IMR-90 (cell line): ENCODE data around the gene CNOT6. TPM values are rescaled to one million over a fixed set of nuclear protein-coding genes. Genes with fewer than 3 reads are reported as not detected.

Experiments
- ATAC-seq: fragments of 200-7000 bp; cut with Tn5 transposase; 2 replicates; pipeline ENCODE4 v1.9.1; 2020; ENCODE audit warnings: low read depth, mild to moderate bottlenecking, moderate library complexity
- BruUV-seq: library from RNA; stranded (reverse); fragments of 400-500 nt; replicated peaks from 2 replicates; lab custom pipeline; 2021; lab: Mats Ljungman, UMichigan
- CTCF ChIA-PET: fragments of 300-600 bp; formaldehyde crosslinking; extraction: SDS; loops from one replicate; lab custom pipeline; 2021; ENCODE audit warnings: antibody characterized with exemption; lab: Yijun Ruan, JAX
- POLR2A ChIA-PET: fragments of 300-600 bp; sonication (Branson Sonifier 250); formaldehyde crosslinking; loops from one replicate; lab custom pipeline; 2022; ENCODE audit warnings: antibody characterized with exemption; ENCODE audit not compliant: unreplicated experiment; lab: Charles Lee
- DNase-seq: peaks from one replicate; pipeline ENCODE4 v3.0.0; 2013
- H2AFZ ChIP-seq: replicated peaks from 2 replicates; pipeline ENCODE3; 2013; ENCODE audit warnings: low read length, mild to moderate bottlenecking; ENCODE audit not compliant: poor library complexity
- H2AK5ac ChIP-seq: 2 replicates; pipeline ENCODE4 v1.6.1; 2013; ENCODE audit warnings: low read depth, low read length, inconsistent platforms
- H2AK9ac ChIP-seq: replicated peaks from 2 replicates; pipeline ENCODE3; 2013; ENCODE audit warnings: mild to moderate bottlenecking, low read depth, low read length, moderate library complexity; ENCODE audit not compliant: poor library complexity
- H2BK120ac ChIP-seq: 2 replicates; pipeline ENCODE4 v1.6.1; 2013; ENCODE audit warnings: low read depth, low read length, inconsistent platforms
- H2BK15ac ChIP-seq: 3 replicates; pipeline ENCODE4 v1.6.1; 2013; ENCODE audit warnings: low read depth, low read length, inconsistent platforms
- H2BK20ac ChIP-seq: 2 replicates; pipeline ENCODE4 v1.6.1; 2013; ENCODE audit warnings: low read depth, mild to moderate bottlenecking, inconsistent platforms, low read length, moderate library complexity
- H2BK5ac ChIP-seq: 2 replicates; pipeline ENCODE4 v1.6.1; 2013; ENCODE audit warnings: mild to moderate bottlenecking, low read depth, low read length, inconsistent platforms; ENCODE audit not compliant: poor library complexity, severe bottlenecking
- H3K14ac ChIP-seq: replicated peaks from 2 replicates; pipeline ENCODE4 v1.6.1; 2013; ENCODE audit warnings: low read depth, low read length, inconsistent platforms
- H3K18ac ChIP-seq: 2 replicates; pipeline ENCODE4 v1.6.1; 2013; ENCODE audit warnings: low read depth, low read length, control low read depth
- H3K23ac ChIP-seq: 2 replicates; pipeline ENCODE4 v1.6.1; 2013; ENCODE audit warnings: low read depth, low read length, inconsistent platforms
- H3K27ac ChIP-seq: 2 replicates; pipeline ENCODE4 v1.5.1; 2013; ENCODE audit warnings: mild to moderate bottlenecking, control low read depth, low read length; ENCODE audit not compliant: insufficient read depth
- H3K27me3 ChIP-seq: 2 replicates; pipeline ENCODE4 v1.6.1; 2013; ENCODE audit warnings: low read length; ENCODE audit not compliant: control insufficient read depth, insufficient read depth
- H3K36me3 ChIP-seq: 2 replicates; pipeline ENCODE4 v1.6.1; 2013; ENCODE audit warnings: low read length, mixed read lengths; ENCODE audit not compliant: control insufficient read depth, insufficient read depth
- H3K4ac ChIP-seq: 2 replicates; pipeline ENCODE4 v1.6.1; 2013; ENCODE audit warnings: low read depth, low read length, inconsistent platforms
- H3K4me1 ChIP-seq: 2 replicates; pipeline ENCODE4 v1.6.1; 2013; ENCODE audit warnings: low read length, mixed read lengths; ENCODE audit not compliant: control insufficient read depth, insufficient read depth
- H3K4me2 ChIP-seq: 2 replicates; pipeline ENCODE4 v1.6.1; 2013; ENCODE audit warnings: low read depth, mild to moderate bottlenecking, control low read depth, low read length, moderate library complexity
- H3K4me3 ChIP-seq: 2 replicates; pipeline ENCODE4 v1.5.1; 2013; ENCODE audit warnings: low read depth, mild to moderate bottlenecking, control low read depth, low read length, moderate library complexity; ENCODE audit not compliant: insufficient read depth
- H3K56ac ChIP-seq: 2 replicates; pipeline ENCODE4 v1.6.1; 2013; ENCODE audit warnings: low read length, inconsistent platforms; ENCODE audit not compliant: insufficient read depth; ENCODE audit errors: extremely low read depth
- H3K79me1 ChIP-seq, 2 experiments: 2 replicates each; pipeline ENCODE4 v1.6.1; 2013; ENCODE audit warnings: low read length in 2 of 2, inconsistent platforms in 1 of 2, low read depth in 1 of 2
- H3K9ac ChIP-seq: 2 replicates; pipeline ENCODE4 v1.6.1; 2013; ENCODE audit warnings: low read depth, low read length, control low read depth
- H3K9me1 ChIP-seq: 2 replicates; pipeline ENCODE4 v1.6.1; 2013; ENCODE audit warnings: low read length, inconsistent platforms; ENCODE audit not compliant: insufficient read depth
- H3K9me3 ChIP-seq: 2 replicates; pipeline ENCODE4 v1.6.1; 2013; ENCODE audit warnings: low read length; ENCODE audit not compliant: control insufficient read depth, insufficient read depth
- H4K20me1 ChIP-seq: 2 replicates; pipeline ENCODE4 v1.6.1; 2013; ENCODE audit warnings: low read length, inconsistent platforms; ENCODE audit not compliant: insufficient read depth
- H4K5ac ChIP-seq: 2 replicates; pipeline ENCODE4 v1.6.1; 2013; ENCODE audit warnings: mild to moderate bottlenecking, low read depth, low read length, control low read depth
- H4K8ac ChIP-seq, 2 experiments: 2 replicates each; pipeline ENCODE4 v1.6.1; 2013; ENCODE audit warnings: low read depth in 2 of 2, low read length in 2 of 2, control low read depth in 1 of 2, inconsistent platforms in 1 of 2
- H4K91ac ChIP-seq: 2 replicates; pipeline ENCODE4 v1.6.1; 2013; ENCODE audit warnings: low read depth, low read length, inconsistent platforms; ENCODE audit not compliant: insufficient read depth
- BHLHE40 ChIP-seq: fragments of 150-350 bp; IDR thresholded peaks from 2 replicates; pipeline ENCODE4 v1.6.1; 2016; ENCODE audit warnings: mild to moderate bottlenecking, low read depth, low read length
- CHD1 ChIP-seq: IDR thresholded peaks from 2 replicates; pipeline ENCODE4 v1.6.1; 2012; ENCODE audit warnings: low read depth, low read length, improper control_type of control experiment
- ELK1 ChIP-seq: fragments of 150-350 bp; IDR thresholded peaks from 2 replicates; pipeline ENCODE4 v1.6.1; 2016; ENCODE audit warnings: low read depth, mild to moderate bottlenecking, low read length, moderate library complexity, borderline replicate concordance
- FOS ChIP-seq: fragments of 150-350 bp; IDR thresholded peaks from 2 replicates; pipeline ENCODE4 v1.6.1; 2016; ENCODE audit warnings: low read depth, low read length
- MAFK ChIP-seq: IDR thresholded peaks from 2 replicates; pipeline ENCODE4 v1.6.1; 2012; ENCODE audit warnings: low read depth, low read length, improper control_type of control experiment
- MAZ ChIP-seq: IDR thresholded peaks from 2 replicates; pipeline ENCODE4 v1.6.1; 2012; ENCODE audit warnings: low read depth, mild to moderate bottlenecking, low read length, improper control_type of control experiment, moderate library complexity, borderline replicate concordance
- MXI1 ChIP-seq: IDR thresholded peaks from 2 replicates; pipeline ENCODE4 v1.6.1; 2012; ENCODE audit warnings: low read depth, mild to moderate bottlenecking, low read length, moderate library complexity, borderline replicate concordance
- NFE2L2 ChIP-seq: fragments of 150-350 bp; IDR thresholded peaks from 2 replicates; pipeline ENCODE4 v1.6.1; 2016; ENCODE audit warnings: low read depth, mild to moderate bottlenecking, low read length
- POLR2A ChIP-seq: IDR thresholded peaks from 2 replicates; pipeline ENCODE4 v1.6.1; 2012; ENCODE audit warnings: mild to moderate bottlenecking, low read depth, low read length
- RAD21 ChIP-seq: IDR thresholded peaks from 2 replicates; pipeline ENCODE4 v1.6.1; 2012; ENCODE audit warnings: low read length, improper control_type of control experiment
- RCOR1 ChIP-seq: IDR thresholded peaks from 2 replicates; pipeline ENCODE4 v1.6.1; 2012; ENCODE audit warnings: mild to moderate bottlenecking, low read length, improper control_type of control experiment; ENCODE audit not compliant: insufficient replicate concordance
- RFX5 ChIP-seq: IDR thresholded peaks from 2 replicates; pipeline ENCODE4 v1.8.0; 2012; ENCODE audit warnings: low read depth, mild to moderate bottlenecking, low read length, moderate library complexity
- SMC3 ChIP-seq: fragments of 150-350 bp; IDR thresholded peaks from 2 replicates; pipeline ENCODE4 v1.6.1; 2016; ENCODE audit warnings: low read depth, mild to moderate bottlenecking, antibody characterized with exemption, low read length, moderate library complexity
- USF2 ChIP-seq: fragments of 150-350 bp; IDR thresholded peaks from 2 replicates; pipeline ENCODE4 v1.6.1; 2017; ENCODE audit warnings: mild to moderate bottlenecking, antibody characterized with exemption, low read length, low read depth
- WGBS, 2 experiments: methylation state at CpG; one replicate each; pipeline versions ENCODE4 v1.1.5 to v1.1.7; 2013; ENCODE audit warnings: missing lambda C conversion rate in 2 of 2; ENCODE audit not compliant: insufficient read length in 1 of 2; ENCODE audit errors: extremely low coverage in 2 of 2; 5-methylcytosine and 5-hydroxymethylcytosine counted together
- dilution Hi-C: fragments of 300-500 bp; cut with HindIII; formaldehyde crosslinking; loops from one replicate; pipeline ENCODE4 v1.14.3; 2018; ENCODE audit warnings: low sequenced_read_pairs; ENCODE audit not compliant: unreplicated experiment
- in situ Hi-C: fragments of 300-500 bp; cut with MboI; formaldehyde crosslinking; loops from 3 replicates; pipeline ENCODE4 v1.14.3; 2019; ENCODE audit warnings: low sequenced_read_pairs, inconsistent platforms, mixed read lengths
- intact Hi-C: fragments of 100-400 bp; cut with micrococcal nuclease; formaldehyde crosslinking; loops from 2 replicates; pipeline ENCODE4 v1.10.0; 2022
- polyA plus RNA-seq, 3 experiments: library from polyadenylated mRNA; depleted of rRNA; stranded (reverse); fragments of >200 nt; gene quantifications; 2 replicates each; pipeline ENCODE4 v1.2.3, GENCODE V29; 2012; ENCODE audit warnings: low replicate concordance in 1 of 3
- total RNA-seq: library from RNA; depleted of rRNA; stranded (reverse); fragments of >200 nt; gene quantifications from 2 replicates; pipeline ENCODE4 v1.2.3, GENCODE V29; 2012

CNOT6 gene
- total and polyA plus RNA-seq, 2 of the 4 experiments (the other 2 are of a cell fraction): 9.7 to 10.8 TPM

DNA sequence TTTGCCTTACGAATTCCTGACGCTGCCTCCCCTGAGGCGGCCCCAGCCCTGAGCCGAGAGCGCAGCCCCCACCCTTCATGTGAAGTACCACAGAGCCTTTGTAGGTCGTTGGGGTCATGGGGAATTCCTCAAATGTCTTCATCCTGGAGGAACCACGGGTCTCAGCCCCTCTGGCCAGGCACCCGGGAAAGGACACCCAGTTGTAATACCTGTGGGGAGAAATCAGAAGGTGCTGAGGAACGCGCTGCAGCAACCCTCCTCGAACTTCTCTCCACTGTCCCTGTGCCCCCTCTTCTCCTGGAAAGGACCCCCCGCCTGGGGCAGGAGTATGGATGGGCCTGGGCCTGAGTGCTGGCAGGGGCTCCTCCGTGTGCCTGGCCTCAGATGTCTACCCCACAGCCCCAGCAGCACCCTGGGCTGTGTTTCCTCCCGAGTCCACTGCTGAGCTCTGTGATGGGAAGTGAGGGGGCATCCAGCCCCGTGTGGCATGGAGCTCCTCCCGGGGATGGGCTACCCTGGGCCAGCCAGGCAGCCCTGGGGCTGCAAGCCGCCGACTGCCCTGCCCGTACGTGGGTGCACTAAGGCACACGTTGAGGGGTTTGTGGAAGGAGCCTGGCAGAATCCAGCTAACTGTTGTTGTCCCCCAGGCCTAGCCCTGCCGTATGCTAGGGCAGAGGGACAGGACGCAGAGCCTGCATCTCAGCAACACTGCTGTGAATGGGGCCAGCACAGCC is 115.8 kb downstream of the CNOT6 start (continued):
- no peak for TF ChIP-seq MAFK

GRCh38 chr5:180611140-180611850 is 117.1 kb downstream of the CNOT6 start:
- Histone ChIP-seq H3K9ac (no peak overlapping the region), H3K4ac (no peak overlapping the region), H3K36me3 (no peaks in the 10 kb centered on the region), H3K27me3 (peaks cover 1% of the 10 kb centered on the region; the same call in 1 of the 2 replicates), H2BK15ac (no peak overlapping the region), H3K18ac (no peak overlapping the region), H2BK20ac (no peak overlapping the region), H2AK9ac (no peak overlapping the region), H4K5ac (no peak overlapping the region), H3K56ac (no peak overlapping the region), H2AFZ (no peak overlapping the region), H4K91ac (no peak overlapping the region), H3K4me1 (no peaks in the 10 kb centered on the region), H3K79me1 (no peaks in the 10 kb centered on the region), H4K20me1 (no peaks in the 10 kb centered on the region), H3K4me2 (no peak overlapping the region), H3K9me1 (no peaks in the 10 kb centered on the region), H2BK120ac (no peak overlapping the region), H3K9me3 (no peaks in the 10 kb centered on the region), H4K8ac (no peak overlapping the region), H2BK5ac (no peak overlapping the region), H2AK5ac (no peak overlapping the region), H3K23ac (no peak overlapping the region), H3K14ac (no peak overlapping the region), H3K4me3 (no peak overlapping the region), H3K27ac (no peak overlapping the region)
- CTCF ChIA-PET: no interaction called here
- DNase-seq (no peak), ATAC-seq (peak; percentile 17; the same call in 1 of the 2 replicates)
- dilution Hi-C loops (no loop called here), in situ Hi-C loops (no loop called here), intact Hi-C loops (no loop called here)
- POLR2A ChIA-PET: no interaction called here
- BruUV-seq: no TSS peak
- 79% methylated on average over 8 of the region's 30 CpGs; no CpG with 5 or more reads in 1 of the 2 experiments for WGBS, 2 experiments
- TF ChIP-seq CHD1: no peak
- TF ChIP-seq RFX5: no peak
- no peak for TF ChIP-seq RCOR1
- no peak for TF ChIP-seq POLR2A
- TF ChIP-seq NFE2L2: no peak
- no peak for TF ChIP-seq SMC3
- no peak for TF ChIP-seq BHLHE40
- no peak for TF ChIP-seq FOS
- TF ChIP-seq MXI1: no peak
- TF ChIP-seq ELK1: no peak
- TF ChIP-seq USF2: no peak
- TF ChIP-seq MAFK: no peak
- TF ChIP-seq MAZ: no peak
- no peak for TF ChIP-seq RAD21
